ENCODE results near the gene CACNG8.

The CACNG8 gene

DNA sequence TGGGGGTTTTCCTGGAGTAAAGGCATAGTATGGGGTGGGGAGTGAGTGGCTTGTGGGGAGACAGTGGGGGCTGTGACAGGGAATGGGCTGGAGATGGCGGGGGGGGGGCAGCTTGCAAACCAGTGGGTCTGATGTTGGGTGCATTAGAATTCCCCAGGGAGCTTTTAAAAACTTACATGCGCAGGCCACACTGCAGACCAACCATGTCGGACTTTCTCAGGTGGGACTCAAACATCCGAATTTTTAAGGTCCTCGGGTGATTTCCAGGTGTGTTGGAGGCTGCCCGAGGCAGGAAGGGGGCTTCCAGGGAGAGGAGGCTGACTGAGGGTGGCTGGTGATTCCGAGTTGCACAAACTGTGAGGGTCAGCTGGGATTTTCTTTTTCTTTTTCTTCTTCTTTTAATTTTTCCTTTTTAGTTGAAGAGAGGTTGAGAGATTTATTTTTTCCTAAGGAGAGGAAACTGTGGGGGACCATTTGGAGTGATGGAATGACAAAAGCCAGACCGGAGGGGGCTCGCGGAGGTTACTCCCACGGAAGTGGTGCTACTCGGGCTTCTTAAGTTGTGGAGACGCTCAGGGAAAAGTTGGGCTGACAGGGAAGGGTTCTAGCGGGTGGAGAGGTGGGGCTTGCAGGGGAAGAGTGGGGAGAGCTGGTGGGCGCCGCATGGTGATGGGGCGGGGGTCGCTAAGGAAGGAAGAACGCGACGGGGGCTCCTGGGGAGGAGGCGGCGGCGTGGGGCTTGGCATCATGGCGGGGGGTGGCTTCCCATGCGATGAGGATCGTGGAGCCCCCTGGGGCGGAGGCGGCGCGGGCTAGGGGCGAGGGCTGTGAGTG is 997 bp upstream of the CACNG8 start:
- in situ Hi-C loops (cut with MboI; ENCODE audit: low sequenced_read_pairs): no loop called here

DNA sequence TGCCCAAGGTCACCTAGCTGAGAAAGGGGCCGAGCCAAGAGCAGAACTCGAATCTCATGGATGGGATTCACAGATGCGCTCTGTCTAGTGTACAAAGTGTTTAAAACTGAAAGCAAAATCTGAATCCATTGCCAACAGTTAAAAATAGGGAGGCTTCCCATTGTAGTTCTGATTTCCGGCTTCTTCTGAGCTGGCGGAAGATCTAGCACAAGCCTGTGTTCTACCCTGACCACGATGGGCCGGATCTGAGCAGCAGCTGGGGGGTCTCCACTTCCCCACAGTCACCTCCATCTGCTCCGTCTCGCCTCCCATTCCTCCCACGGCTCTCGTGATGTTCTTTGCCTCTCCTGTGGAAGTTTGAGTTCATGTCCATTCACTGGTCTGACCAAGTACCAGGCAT is 2.4 kb downstream of the CACNG8 start:
- in situ Hi-C loops (cut with MboI; ENCODE audit: low sequenced_read_pairs): no loop called here

DNA sequence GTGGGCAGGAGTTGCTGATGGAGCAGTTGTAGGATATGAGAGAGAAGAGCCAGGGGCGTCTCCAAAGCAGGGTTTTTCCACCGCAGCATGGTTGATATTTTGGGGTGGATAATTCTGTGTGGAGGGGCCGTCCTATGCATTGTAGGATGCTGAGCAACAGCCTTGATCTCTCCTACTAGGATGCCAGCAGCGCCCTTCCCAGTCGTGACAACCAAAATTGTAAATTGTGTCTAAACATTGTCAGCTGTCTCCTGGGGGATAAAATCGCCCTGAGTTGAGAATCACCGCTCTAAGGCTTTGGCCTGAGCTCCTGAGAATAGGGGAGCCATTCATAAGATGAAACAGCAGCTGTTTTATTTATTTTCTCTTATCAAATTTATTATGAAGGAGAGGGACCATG is 4.2 kb downstream of the CACNG8 start:
- in situ Hi-C loops (cut with MboI; ENCODE audit: low sequenced_read_pairs): no loop called here

DNA sequence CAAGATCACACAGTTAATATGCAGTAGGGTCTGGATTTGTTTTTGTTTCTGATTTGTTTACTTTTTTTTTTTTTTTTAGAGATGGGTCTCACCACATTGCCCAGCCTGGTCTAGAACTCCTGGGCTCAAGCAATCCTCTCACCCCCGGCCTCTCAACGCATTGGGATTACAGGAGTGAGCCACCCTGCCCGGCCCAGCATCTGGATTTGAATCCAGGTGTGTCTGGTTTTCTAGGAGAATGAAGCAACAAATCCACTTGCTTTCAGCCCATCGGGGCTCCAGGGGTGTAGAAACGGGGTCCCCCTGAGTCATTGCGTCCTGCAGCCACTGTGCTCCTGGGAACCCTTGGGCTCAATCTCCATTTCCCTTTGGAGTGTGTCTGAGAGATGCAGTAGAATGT is 6.6 kb downstream of the CACNG8 start:
- in situ Hi-C loops (cut with MboI; ENCODE audit: low sequenced_read_pairs): no loop called here

DNA sequence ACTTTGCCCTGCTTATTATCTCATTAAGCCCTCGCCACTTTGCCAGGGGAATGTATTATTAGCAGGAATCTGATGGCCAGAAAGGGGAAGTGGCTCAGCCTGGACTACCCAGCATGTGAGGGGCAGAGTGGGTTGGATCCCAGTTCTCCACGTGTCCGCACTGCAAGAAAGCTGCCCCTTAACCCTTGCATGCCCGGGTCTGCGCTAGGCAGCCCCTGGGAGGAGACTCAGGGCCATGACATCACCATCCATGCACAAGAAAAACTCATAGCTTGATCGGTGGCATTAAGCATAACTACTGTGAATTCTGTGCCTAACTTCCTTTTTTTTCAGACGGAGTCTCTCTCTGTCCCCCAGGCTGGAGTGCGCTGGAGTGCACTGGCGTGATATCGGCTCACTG is 8.9 kb downstream of the CACNG8 start:
- in situ Hi-C loops (cut with MboI; ENCODE audit: low sequenced_read_pairs): no loop called here

DNA sequence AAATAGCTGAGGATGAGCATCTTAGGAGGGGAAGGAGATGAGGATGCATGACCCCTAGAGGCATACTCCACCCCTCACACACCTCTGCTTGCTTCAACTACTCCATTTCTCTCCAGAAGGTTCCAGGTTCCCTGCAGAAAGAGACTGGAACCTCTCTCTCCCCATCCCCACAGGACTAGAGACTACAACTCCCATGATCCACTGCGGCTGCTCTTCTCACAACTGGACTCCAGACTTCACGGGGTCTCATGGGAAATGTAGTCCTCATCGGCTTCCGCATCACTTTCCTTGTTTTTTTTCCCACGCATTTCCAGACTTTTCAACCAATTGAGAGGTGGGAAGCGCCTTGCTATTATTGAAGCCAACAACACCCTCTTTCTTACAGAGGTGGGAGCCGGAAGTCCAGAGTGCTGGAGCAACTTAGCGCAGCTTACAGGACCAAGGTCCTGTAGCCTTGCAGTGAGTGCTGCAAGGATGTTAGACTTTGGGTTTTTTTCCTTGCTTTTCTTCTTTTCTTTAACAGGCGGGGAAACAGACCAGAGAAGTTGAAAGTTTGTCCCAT is 14.8 kb downstream of the CACNG8 start:
- in situ Hi-C loops (cut with MboI; ENCODE audit: low sequenced_read_pairs): no loop called here

DNA sequence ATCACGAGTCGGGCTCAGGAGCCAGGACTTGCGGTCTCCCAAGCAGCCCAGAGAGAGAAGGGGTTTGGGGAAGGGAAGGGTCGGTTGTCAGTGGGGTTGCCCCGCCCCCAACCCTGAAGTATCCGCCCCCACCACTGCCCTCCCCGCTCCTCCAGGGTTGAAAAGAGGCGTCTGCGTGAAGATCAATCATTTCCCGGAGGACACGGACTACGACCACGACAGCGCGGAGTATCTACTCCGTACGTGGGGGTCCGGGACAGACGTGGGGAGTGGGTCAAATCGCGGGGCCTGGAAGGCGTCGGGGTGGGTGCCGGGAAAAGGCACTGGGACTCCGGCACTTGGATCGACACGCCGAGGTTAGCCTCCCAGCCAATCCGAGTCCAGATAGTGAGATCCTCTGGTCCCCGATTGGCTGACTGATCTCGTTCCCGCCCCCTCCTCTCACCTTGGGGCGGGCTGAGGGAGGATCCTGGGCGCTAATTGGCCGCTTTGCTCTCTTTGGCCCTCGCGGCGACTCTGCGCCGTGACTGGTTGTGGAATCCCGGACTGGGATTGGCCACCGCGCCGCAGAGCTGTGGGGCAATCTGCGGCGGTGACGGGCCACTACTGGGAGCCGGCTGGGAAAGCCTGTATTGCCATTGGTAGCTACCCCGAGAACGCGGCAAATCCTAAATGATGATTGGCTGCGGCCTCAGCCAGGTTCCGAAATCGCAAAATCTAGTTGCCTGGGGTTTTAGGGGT is 15.4 kb downstream of the CACNG8 start:
- in situ Hi-C loops (cut with MboI; ENCODE audit: low sequenced_read_pairs): no loop called here

DNA sequence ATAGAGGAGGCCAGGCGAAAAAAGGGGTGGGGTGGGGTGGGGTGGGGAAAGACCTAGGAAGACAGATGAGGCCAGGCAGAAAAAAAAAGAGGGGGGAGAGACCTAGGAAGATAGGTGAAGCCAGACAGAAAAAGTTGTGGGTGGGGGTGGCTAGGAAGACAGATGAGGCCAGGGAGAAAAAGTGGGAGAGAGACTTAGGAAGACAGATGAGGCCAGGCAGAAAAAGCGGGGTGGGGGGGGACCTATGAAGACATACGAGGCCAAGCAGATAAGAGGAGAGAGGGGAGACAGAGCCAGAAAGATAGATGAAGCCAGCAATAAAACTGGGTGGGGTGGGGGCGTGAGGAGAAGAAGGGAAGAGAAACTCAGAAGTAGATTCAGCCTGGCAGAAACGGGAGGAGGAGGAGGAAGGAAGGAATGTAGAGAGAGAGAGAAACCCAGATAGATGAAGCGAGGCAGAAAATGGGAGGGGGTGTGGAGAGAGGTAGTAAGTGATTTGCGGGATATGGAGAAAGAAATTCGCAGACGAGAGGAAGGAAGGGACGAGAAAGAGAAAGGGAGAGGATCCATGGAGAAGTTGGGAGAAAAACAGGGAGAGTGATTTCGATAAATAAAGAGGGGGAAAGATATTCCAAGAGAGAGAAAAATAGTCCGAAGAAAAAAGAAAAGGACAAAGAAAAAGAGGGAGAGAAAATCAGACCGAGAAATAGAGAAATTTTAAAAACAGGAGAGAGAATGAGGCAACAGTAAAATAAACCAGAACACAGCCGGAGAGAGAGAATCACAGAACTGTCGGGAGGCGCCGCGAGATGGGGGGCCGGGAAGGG is 16.5 kb downstream of the CACNG8 start:
- in situ Hi-C loops (cut with MboI; ENCODE audit: low sequenced_read_pairs): no loop called here

DNA sequence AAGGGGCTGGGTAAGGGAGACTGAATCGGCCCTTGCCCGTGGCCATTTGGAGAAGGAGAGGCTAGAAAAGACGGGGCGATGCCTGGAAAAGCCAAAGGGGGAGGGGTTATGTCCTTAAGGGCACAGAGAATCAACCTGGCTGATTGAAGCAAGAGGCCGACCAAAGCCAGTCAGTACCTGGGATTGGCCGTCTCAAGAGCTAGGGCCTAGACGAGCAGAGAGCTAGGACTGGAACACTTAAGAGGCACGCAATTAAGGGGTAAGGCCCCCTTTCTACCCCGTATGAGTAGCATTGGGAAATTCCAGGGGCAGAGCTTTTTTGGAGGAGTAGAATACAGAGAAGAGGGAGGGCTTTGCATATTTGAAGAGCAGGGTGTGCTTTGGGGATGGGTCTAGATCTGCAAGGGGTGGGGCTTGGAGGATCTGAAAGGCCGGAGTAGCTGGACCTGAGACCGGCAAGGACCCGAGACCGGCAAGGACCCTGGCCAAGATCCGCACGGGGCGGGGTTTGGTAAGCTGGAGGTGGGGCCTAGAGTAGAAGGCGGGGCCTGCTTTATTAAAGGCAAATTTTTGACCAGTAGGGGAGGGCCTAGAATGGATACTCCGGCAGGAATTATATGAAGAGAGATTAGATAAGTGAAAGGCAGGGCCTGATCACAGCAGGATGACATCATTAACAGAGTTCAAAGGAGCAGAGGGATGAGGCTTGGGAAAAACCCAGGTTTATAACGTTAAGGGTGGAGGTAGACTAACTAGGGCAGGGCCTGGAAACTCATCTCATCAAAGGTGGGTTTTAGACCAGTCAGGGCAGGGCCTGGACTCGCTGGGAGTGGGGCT is 18.0 kb downstream of the CACNG8 start:
- in situ Hi-C loops (cut with MboI; ENCODE audit: low sequenced_read_pairs): no loop called here

DNA sequence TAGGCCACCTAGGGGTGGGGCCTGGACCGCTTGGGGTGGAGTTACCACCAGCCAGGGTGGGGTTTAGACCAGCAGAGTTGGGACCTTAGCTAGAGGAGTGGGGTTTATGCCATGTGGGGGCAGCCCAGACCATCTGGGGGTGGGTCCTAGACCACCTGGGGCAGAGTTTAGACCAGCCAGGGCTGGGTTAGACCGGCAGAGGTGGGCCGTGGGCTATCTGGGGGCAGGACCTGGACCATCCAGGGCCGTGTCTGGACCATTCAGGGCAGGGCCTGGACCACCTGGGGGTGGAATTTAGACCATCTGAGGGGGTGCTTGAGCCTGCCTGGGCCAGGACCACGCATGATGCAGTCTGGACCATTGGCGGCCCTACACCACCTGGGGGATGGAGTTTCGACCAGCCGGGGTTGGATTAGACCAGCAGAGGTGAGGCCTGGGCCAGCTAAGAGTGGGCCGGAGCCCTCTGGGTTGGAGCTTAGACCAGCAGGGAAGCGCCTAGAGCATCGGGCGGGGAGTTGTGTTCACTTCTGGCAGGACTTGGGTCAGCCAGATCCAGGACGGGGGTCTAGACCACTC is 18.7 kb downstream of the CACNG8 start:
- in situ Hi-C loops (cut with MboI; ENCODE audit: low sequenced_read_pairs): no loop called here

DNA sequence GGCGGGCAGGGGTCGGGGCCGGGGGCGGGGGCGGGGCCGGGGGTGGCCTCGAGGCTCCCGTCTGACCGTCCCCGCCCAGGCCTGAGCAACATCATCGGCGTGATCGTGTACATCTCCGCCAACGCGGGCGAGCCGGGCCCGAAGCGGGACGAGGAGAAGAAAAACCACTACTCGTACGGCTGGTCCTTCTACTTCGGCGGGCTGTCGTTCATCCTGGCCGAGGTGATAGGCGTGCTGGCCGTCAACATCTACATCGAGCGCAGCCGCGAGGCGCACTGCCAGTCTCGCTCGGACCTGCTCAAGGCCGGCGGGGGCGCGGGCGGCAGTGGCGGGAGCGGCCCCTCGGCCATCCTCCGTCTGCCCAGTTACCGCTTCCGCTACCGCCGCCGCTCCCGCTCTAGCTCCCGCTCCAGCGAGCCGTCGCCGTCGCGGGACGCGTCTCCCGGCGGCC is 19.3 kb downstream of the CACNG8 start:
- in situ Hi-C loops (cut with MboI; ENCODE audit: low sequenced_read_pairs): no loop called here

DNA sequence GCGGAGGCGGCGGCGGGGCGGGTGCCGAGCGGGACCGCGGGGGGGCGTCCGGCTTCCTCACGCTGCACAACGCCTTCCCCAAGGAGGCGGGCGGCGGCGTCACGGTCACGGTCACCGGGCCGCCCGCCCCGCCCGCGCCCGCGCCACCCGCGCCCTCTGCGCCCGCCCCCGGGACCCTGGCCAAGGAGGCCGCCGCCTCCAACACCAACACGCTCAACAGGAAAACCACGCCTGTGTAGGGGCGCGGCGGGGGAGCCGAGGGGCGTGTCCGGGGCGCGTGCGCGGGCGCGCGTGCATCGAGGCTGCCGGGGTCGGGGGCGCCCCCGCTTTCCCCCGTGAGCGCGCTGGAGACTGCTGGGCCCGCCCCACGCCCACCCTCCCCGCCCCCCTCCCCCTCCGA is 19.9 kb downstream of the CACNG8 start:
- in situ Hi-C loops (cut with MboI; ENCODE audit: low sequenced_read_pairs): no loop called here

DNA sequence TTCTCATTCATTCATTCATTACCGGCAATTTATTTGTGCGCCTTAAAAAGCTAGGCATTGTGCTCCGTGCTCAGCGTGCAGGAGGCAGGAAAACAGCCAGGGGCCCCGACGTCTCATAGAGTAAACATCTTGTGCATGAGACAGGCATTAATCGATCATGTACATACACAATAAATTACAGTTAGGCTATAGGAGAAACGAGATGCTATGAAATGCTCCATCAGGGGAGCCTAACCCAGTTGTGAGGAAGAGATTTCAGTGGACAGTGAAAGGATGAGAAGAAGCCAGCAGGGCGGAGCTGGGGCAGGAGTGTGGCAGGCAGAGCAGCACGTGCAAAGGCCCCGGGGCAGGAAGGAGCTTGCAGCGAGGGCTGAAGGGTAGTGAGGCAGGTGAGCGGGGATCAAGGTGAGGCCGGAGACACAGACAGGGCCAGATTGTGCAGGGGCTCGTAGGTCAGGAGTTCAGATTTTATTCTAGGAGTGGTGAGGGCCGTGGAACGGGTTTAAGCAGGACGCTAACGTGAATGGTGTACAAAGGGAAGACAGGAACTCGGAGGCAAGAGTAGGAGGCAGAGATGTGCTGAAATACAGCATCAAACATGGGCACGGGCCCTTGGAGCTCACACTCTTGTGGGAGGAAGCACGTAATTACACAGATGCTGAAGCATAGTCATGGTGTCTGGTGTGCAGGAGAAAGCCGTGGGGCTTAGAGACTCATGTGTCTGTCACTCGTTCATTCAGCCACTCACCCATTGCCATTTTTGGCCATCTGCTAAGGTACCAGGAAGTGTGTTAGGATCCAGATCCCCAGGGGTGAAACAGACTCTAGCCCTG is 20.9 kb downstream of the CACNG8 start:
- in situ Hi-C loops (cut with MboI; ENCODE audit: low sequenced_read_pairs): no loop called here

DNA sequence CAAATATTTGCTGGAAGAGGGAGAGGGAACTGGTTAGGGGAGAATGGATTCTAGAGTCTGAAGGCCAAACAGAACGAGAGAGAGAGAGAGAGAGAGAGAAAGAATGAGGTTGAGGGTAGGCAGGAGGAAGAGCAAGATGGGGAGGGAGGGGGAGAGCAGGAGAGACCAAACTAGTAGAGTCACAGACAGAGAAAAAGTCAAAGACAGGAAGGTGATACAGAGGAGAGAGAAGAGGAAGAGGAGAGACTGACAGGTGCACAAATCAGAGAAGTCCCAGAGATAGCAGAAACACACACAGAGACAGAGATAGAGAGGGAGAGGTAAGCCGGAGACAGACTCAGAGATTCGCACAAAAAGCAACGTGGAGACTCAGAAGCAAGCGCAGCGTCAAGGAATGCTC is 23.1 kb downstream of the CACNG8 start:
- in situ Hi-C loops (cut with MboI; ENCODE audit: low sequenced_read_pairs): no loop called here

DNA sequence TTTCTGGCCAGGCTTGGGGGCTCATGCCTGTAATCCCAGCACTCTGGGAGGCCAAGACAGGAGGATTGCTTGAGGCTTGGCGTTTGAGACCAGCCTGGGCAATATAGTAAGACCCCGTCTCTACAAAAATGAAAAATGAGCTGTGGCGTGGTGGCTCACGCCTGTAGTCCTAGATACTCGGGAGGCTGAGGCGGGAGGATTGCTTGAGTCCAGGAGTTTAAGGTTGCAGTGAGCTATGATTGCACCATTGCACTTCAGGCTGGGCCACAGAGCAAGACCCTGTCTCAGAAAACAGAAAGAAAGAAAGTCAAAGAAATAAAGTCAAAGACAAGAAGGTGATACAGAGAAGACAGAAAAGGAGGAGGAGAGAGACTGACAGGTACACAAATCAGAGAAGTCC is 26.2 kb downstream of the CACNG8 start:
- in situ Hi-C loops (cut with MboI; ENCODE audit: low sequenced_read_pairs): no loop called here

DNA sequence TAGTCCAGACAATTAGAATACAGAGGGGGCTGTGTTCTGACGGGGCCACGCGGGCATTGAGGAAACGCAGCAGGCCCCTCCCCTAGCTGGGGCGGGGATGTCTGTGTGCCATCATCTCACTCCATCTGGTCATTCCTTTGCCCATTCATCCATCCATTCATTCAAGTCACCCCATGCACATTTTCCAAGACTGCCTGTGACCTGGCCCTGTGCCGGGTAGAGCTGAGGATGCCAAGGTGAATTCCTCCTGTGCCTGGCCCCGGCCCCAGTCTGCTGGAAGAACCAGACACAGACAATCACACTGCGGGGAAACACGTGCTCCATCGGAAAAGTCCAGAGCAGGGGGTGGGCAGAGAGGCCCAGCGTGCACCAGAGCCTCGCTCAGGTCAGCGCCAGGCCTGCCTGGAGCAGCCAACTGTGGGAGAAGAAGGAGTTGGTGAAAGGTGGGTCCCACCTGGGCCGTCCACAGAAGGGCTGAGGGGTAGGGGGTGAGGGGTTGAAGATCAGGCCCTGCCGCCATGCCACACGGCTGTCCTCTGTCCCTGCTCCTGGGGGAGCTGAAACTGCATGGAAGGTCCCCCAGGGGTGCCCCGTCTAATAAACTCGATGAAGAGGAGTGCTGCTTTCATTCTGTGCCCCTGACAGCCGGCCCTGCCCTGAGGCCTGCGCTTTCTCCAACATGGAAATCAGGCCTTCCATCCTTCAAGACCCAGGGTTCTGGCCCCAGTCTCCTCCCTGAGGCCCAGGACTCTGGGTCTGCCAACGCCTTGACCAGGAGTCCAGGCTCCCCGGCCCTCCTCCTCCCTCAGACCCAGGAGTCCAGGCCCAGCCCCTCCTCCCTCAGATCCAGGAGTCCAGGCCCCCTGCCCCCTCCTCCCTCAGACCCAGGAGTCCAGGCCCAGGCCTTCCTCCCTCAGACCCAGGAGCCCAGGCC is 27.1 kb downstream of the CACNG8 start:
- in situ Hi-C loops (cut with MboI; ENCODE audit: low sequenced_read_pairs): no loop called here

DNA sequence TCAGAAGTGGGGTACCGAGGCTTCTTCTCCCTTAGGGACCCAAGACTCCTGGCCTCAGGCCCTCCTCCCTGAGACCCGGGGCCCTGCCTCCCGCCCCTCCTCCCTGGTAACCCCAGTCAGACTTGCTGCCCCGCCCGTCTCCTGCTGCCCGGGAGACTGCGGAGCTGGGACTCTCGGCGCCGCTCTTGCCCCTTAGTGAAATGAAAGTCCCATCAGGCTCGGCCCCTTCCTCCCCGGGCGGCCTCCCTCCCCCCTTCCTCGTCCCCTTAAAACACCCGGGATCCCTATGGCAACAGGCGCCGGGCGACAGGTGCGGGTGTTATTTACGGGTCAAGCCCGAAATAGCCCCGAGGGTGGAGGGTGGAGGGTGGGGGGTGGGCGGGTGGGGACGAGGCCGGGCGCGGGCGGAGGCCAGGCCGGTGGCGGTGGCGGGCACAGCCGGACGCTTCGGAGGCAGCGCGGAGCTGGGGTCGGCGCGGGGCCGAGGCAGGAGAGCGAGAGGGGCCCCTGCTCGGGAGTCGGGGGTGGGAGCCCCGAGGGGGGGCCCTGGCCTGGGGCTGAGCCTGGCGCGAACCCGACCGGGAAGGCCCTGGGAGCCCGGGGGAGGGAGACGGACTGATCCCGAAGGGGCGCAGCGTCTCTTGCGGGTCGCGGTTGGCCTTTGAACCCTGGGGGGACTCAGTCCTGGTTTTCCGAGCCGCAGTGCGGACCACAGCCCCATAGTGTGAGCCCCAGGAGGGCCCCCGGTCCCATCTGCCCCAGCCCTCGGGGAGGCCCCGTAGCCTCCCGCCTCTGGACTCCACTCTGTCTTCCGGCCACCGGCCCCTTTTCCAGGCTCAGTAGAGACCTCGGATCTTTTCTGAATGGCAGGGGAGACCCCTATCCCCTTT is 28.7 kb downstream of the CACNG8 start, which contains the start of gene CACNG6:
Gene CACNG6 (plus strand): TSS at position 414 of the 890 bp plus-strand sequence. CDS start 1,241 bp downstream, outside the sequence.
- in situ Hi-C loops (cut with MboI; ENCODE audit: low sequenced_read_pairs): no loop called here

All from HL-60/S4 (cell line).